ENCODE results near the gene COMMD9. TPM values are rescaled to one million over a fixed set of nuclear protein-coding genes. Genes with fewer than 3 reads are reported as not detected.

The COMMD9 gene
- polyA plus RNA-seq, 4 donors = 83.0 to 107 (median 93.9) TPM

- DNase-seq (ENCODE audit: low read depth in 4 of 4, low spot score in 2 of 4) = no peak
Measured at GRCh38 chr11:36228689-36229088, 60.5 kb downstream of the COMMD9 start.

DNA sequence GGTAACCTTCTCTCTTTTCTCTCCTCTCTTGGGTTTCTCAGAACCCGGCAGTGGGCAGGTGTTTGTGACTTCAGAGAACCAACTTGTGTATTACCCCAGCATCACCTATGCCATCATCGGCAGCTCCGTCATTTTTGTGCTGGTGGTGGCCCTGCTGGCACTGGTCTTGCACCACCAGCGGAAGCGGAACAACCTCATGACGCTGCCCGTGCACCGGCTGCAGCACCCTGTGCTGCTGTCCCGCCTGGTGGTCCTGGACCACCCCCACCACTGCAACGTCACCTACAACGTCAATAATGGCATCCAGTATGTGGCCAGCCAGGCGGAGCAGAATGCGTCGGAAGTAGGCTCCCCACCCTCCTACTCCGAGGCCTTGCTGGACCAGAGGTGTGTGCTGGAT, 62.2 kb downstream of the COMMD9 start:
- no peak for DNase-seq (ENCODE audit: low read depth in 4 of 4, low spot score in 2 of 4)

DNA sequence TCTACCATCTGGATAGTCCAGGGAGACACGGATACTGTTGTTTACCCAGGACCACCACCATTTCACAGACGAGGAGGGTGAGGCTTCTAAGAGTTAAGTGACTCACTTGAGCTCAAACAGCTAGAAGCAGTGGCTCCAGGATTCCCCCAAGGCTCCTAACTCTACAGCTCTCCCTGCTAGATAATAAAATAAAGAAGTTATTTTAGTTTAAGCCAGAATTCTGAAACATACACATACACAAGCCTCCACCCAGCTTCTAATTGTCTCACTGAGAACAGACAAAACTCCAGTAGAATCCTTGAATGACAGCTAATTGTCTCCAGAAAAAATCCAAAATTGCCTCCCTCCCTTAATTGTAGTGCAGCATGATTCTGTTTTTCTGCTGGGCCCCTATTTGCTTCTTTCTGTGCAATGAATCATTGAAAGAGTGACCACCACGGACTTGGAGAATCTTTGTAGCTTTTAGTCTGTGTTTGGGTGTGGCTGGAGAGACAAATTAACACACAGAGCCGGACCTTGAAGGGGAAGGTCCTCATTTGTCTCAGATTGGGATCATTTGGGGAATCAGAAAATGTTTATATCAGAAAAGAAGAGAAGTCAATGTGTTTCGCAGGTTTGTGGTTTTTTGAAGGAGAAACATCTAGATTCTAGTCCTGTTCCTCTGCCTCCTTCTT, 64.9 kb downstream of the COMMD9 start:
- no peak for DNase-seq (ENCODE audit: low read depth in 4 of 4, low spot score in 2 of 4)

- no peak for DNase-seq (ENCODE audit: low read depth in 4 of 4, low spot score in 2 of 4)
Measured at GRCh38 chr11:36222831-36223635, 66.2 kb downstream of the COMMD9 start.

Other genes starting within 250 kb of the COMMD9 start
- gene PRR5L, start 6.9 kb upstream of the COMMD9 start, polyA plus RNA-seq (ENCODE audit: insufficient read length in 4 of 4) = 10 to 100 TPM; 16.0 to 24.4 (median 16.5) TPM
- 10 to 100 TPM; 13.8 to 17.0 (median 16.3) TPM for gene TRAF6, start 220.8 kb upstream of the COMMD9 start, polyA plus RNA-seq (ENCODE audit: insufficient read length in 4 of 4)

Data from left renal cortex interstitium (tissue), 4 donors.